A549 (cell line): ENCODE data around the gene CR1. TPM values are rescaled to one million over a fixed set of nuclear protein-coding genes. Genes with fewer than 3 reads are reported as not detected.
A peak's percentile ranks its signal among the peaks of the same experiment; 100 is the strongest.

Experiments used
- ATAC-seq, 2 experiments: fragments of 200-7000 bp in 1 of 2; fragments of >200 bp in 1 of 2; cut with Nextera tagmentation in 1 of 2; cut with Tn5 transposase in 1 of 2; 3 replicates each; pipeline versions ENCODE4 v1.8.0 to v1.9.1; 2018 to 2020; ENCODE audit warnings: mild to moderate bottlenecking in 1 of 2, moderate library complexity in 1 of 2
- CTCF ChIA-PET: fragments of 300-600 bp; sonication (Branson Sonifier 250); formaldehyde crosslinking; extraction: SDS; loops from one replicate; lab custom pipeline; 2021; ENCODE audit warnings: antibody characterized with exemption, inconsistent platforms; lab: Yijun Ruan, JAX
- POLR2A ChIA-PET: fragments of 350-600 bp; formaldehyde crosslinking; extraction: SDS; loops from one replicate; lab custom pipeline; 2021; ENCODE audit warnings: antibody characterized with exemption, inconsistent platforms; lab: Yijun Ruan, JAX
- DNase-seq, 2 experiments: peaks; one replicate each; pipeline versions ENCODE4 v3.0.0 to v3.0.0-alpha.2; 2011 to 2016; ENCODE audit warnings: low read depth in 1 of 2, low spot score in 1 of 2
- FAIRE-seq: peaks from 2 replicates; lab custom pipeline; 2011; peaks lifted over from hg19 to GRCh38; lab: Jason Lieb, UNC
- H3K27ac ChIP-seq, 2 experiments: fragments of >200 bp; sonication (Bioruptor Twin); formaldehyde crosslinking; 3 replicates each; pipeline ENCODE4 v1.5.1; 2016 to 2017
- H3K4me1 ChIP-seq: fragments of >200 bp; sonication (Bioruptor Twin); formaldehyde crosslinking; 3 replicates; pipeline ENCODE4 v1.6.1; 2016
- H3K4me2 ChIP-seq: fragments of >200 bp; sonication (Bioruptor Twin); formaldehyde crosslinking; 3 replicates; pipeline ENCODE4 v1.6.1; 2016
- H3K4me3 ChIP-seq: fragments of >200 bp; sonication (Bioruptor Twin); formaldehyde crosslinking; 3 replicates; pipeline ENCODE4 v1.5.1; 2016
- H3K9me3 ChIP-seq: fragments of >200 bp; sonication (Bioruptor Twin); formaldehyde crosslinking; 3 replicates; pipeline ENCODE4 v1.6.1; 2016
- BCL3 ChIP-seq: fragments of >200 bp; sonication (Bioruptor Twin); formaldehyde crosslinking; IDR thresholded peaks from 3 replicates; pipeline ENCODE4 v1.6.1; 2016
- BHLHE40 ChIP-seq: IDR thresholded peaks from 2 replicates; pipeline ENCODE4 v1.6.1; 2012; ENCODE audit warnings: low read depth, low read length, inconsistent platforms
- CBX2 ChIP-seq: fragments of 200-600 bp; sonication (generic); IDR thresholded peaks from 2 replicates; pipeline ENCODE4 v1.6.1; 2016; ENCODE audit warnings: low read depth, mild to moderate bottlenecking, borderline replicate concordance
- CBX8 ChIP-seq: fragments of 200-600 bp; sonication (generic); IDR thresholded peaks from 2 replicates; pipeline ENCODE4 v1.6.1; 2016
- CHD2 ChIP-seq: fragments of 150-350 bp; IDR thresholded peaks from 2 replicates; pipeline ENCODE4 v1.6.1; 2014; ENCODE audit warnings: low read length; ENCODE audit not compliant: partially characterized antibody
- CHD4 ChIP-seq: fragments of 200-600 bp; sonication (generic); IDR thresholded peaks from 2 replicates; pipeline ENCODE4 v1.6.1; 2016; ENCODE audit warnings: antibody characterized with exemption, mild to moderate bottlenecking, borderline replicate concordance
- CTCF ChIP-seq: fragments of >200 bp; sonication (Bioruptor Twin); formaldehyde crosslinking; IDR thresholded peaks from 3 replicates; pipeline ENCODE4 v1.5.1; 2016
- ESRRA ChIP-seq: fragments of 150-350 bp; IDR thresholded peaks from 2 replicates; pipeline ENCODE4 v1.6.1; 2014; ENCODE audit warnings: mild to moderate bottlenecking, low read length, borderline replicate concordance
- FOXS1 ChIP-seq: fragments of 250-450 bp; sonication (Bioruptor Pico); IDR thresholded peaks from 2 replicates; pipeline ENCODE4 v1.5.0; 2020; ENCODE audit warnings: mild to moderate bottlenecking, moderate library complexity
- HES2 ChIP-seq: fragments of >200 bp; sonication (Bioruptor Twin); formaldehyde crosslinking; IDR thresholded peaks from 2 replicates; pipeline ENCODE4 v1.6.1; 2016
- HEYL ChIP-seq: fragments of 250-450 bp; sonication (Bioruptor Pico); IDR thresholded peaks from 2 replicates; pipeline ENCODE4 v1.8.0; 2021; ENCODE audit warnings: mild to moderate bottlenecking, moderate library complexity
- HOXA7 ChIP-seq: fragments of 250-450 bp; sonication (Bioruptor Pico); IDR thresholded peaks from 2 replicates; pipeline ENCODE4 v1.5.0; 2020; ENCODE audit warnings: mild to moderate bottlenecking, moderate library complexity
- HOXB5 ChIP-seq: fragments of 250-450 bp; sonication (Bioruptor Pico); IDR thresholded peaks from 2 replicates; pipeline ENCODE4 v1.5.0; 2020; ENCODE audit warnings: mild to moderate bottlenecking, moderate library complexity
- JUN ChIP-seq, 2 experiments: fragments of >200 bp; sonication (Bioruptor Twin); formaldehyde crosslinking; IDR thresholded peaks; 2 replicates in 1 of 2; 3 replicates in 1 of 2; pipeline ENCODE4 v1.6.1; 2016 to 2017
- KDM1A ChIP-seq: fragments of 200-600 bp; sonication (generic); IDR thresholded peaks from 2 replicates; pipeline ENCODE4 v1.6.1; 2016; ENCODE audit warnings: low read depth, mild to moderate bottlenecking
- MAFK ChIP-seq: fragments of 450-650 bp; IDR thresholded peaks from 2 replicates; pipeline ENCODE4 v1.6.1; 2014; ENCODE audit not compliant: partially characterized antibody
- MAX ChIP-seq: IDR thresholded peaks from 2 replicates; pipeline ENCODE4 v1.6.1; 2012
- MAZ ChIP-seq: fragments of 150-350 bp; IDR thresholded peaks from 2 replicates; pipeline ENCODE4 v1.6.1; 2014; ENCODE audit warnings: antibody characterized with exemption, low read depth, low read length, borderline replicate concordance
- MYC ChIP-seq: IDR thresholded peaks from 2 replicates; pipeline ENCODE4 v1.6.1; 2012; ENCODE audit warnings: mild to moderate bottlenecking, inconsistent platforms, low read length, improper control_type of control experiment, borderline replicate concordance
- NPAS2 ChIP-seq: fragments of 250-450 bp; sonication (Bioruptor Pico); IDR thresholded peaks from 2 replicates; pipeline ENCODE4 v1.8.0; 2022; ENCODE audit warnings: mild to moderate bottlenecking, moderate library complexity, borderline replicate concordance
- POLR2A ChIP-seq: IDR thresholded peaks from 2 replicates; pipeline ENCODE4 v1.6.1; 2012; ENCODE audit warnings: mild to moderate bottlenecking, low read length
- POLR2AphosphoS2 ChIP-seq: conservative IDR thresholded peaks from 2 replicates; pipeline ENCODE4 v1.6.1; 2012; ENCODE audit warnings: low read length, improper control_type of control experiment, inconsistent platforms
- RARB ChIP-seq: fragments of 250-450 bp; sonication (Bioruptor Pico); IDR thresholded peaks from 2 replicates; pipeline ENCODE4 v1.8.0; 2021; ENCODE audit warnings: mild to moderate bottlenecking, moderate library complexity
- RNF2 ChIP-seq: fragments of 200-600 bp; sonication (generic); IDR thresholded peaks from 2 replicates; pipeline ENCODE4 v1.6.1; 2016; ENCODE audit warnings: low read depth, mild to moderate bottlenecking, antibody characterized with exemption, moderate library complexity, borderline replicate concordance
- TFCP2L1 ChIP-seq: fragments of 250-450 bp; sonication (Bioruptor Pico); IDR thresholded peaks from 2 replicates; pipeline ENCODE4 v1.5.0; 2021; ENCODE audit warnings: mild to moderate bottlenecking
- TP53 ChIP-seq: fragments of 250-450 bp; sonication (Bioruptor Pico); IDR thresholded peaks from 2 replicates; pipeline ENCODE4 v1.5.0; 2021; ENCODE audit warnings: mild to moderate bottlenecking, moderate library complexity
- ZC3H11A ChIP-seq: fragments of 450-650 bp; IDR thresholded peaks from 2 replicates; pipeline ENCODE4 v1.6.1; 2014; ENCODE audit warnings: antibody characterized with exemption, mild to moderate bottlenecking
- WGBS: methylation state at CpG from one replicate; pipeline ENCODE4 v1.1.6; 2017; ENCODE audit errors: missing lambda C conversion rate; 5-methylcytosine and 5-hydroxymethylcytosine counted together
- polyA plus RNA-seq, 4 experiments: library from polyadenylated mRNA; depleted of rRNA in 3 of 4; stranded (reverse); fragments of >200 nt; fragmentation: RNase III in 1 of 4; extraction: RNeasy Plus Mini Kit Qiagen cat#74134 plus additional on column Dnase treatment in 1 of 4; gene quantifications; 2 replicates in 3 of 4; 3 replicates in 1 of 4; pipeline ENCODE4 v1.2.3, GENCODE V29; 2011 to 2017

CR1 gene
- polyA plus RNA-seq, 2 of the 4 experiments (the other 2 are of a cell fraction): not detected

- ATAC-seq (no peak), FAIRE-seq (no peak), DNase-seq (no peak)
- no peak overlapping the region; the same call in 2 of the 3 replicates for H3K4me3 ChIP-seq
- H3K4me1 ChIP-seq: peaks cover 5% of the 10 kb centered on the region; the same call in 1 of the 3 replicates
- POLR2A ChIA-PET: no interaction called here
- 63% methylated on average over 6 of the region's 6 CpGs for whole genome bisulfite sequencing
- TF ChIP-seq MAFK (no peak), POLR2A (no peak), HEYL (CRISPR knock-in tag) (no peak), BHLHE40 (no peak), CBX2 (no peak), HOXA7 (no peak), FOXS1 (CRISPR knock-in tag) (no peak), MAZ (no peak), BCL3 (no peak), ZC3H11A (no peak), POLR2AphosphoS2 (no peak), RNF2 (no peak)
- H3K9me3 ChIP-seq: no peaks in the 10 kb centered on the region
- CTCF ChIA-PET: interaction anchor here (1.3 kb wide), 1 partner anchor 44 kb away, joined by 6 read pairs; no protein-coding TSS in a partner anchor
- H3K4me2 ChIP-seq: peak overlapping the region; percentile 100
- no peak overlapping the region for H3K27ac ChIP-seq
Measured at GRCh38 chr1:207455183-207455754, 40.7 kb upstream of the CR1 start.

GRCh38 chr1:207458414-207458813 is 37.5 kb upstream of the CR1 start:
- ATAC-seq (no peak), DNase-seq (no peak), FAIRE-seq (no peak)
- Histone ChIP-seq H3K27ac (no peak overlapping the region), H3K4me1 (peaks cover 5% of the 10 kb centered on the region; the same call in 1 of the 3 replicates), H3K9me3 (no peaks in the 10 kb centered on the region), H3K4me2 (no peak overlapping the region), H3K4me3 (no peak overlapping the region)
- POLR2A ChIA-PET: no interaction called here
- TF ChIP-seq CBX8 (no peak), CHD2 (no peak), KDM1A (no peak), BCL3 (no peak), CHD4 (no peak), RARB (CRISPR knock-in tag) (no peak), TP53 (CRISPR knock-in tag) (no peak), CTCF (no peak), HOXB5 (CRISPR knock-in tag) (no peak), JUN (IDR thresholded peaks at IDR 0.05) (no peak)
- TF ChIP-seq, all 56 proteins: peak for 0
- 58% methylated on average over 1 of the region's 1 CpG for WGBS
- CTCF ChIA-PET: no interaction called here

- ChIA-PET POLR2A (no interaction called here), CTCF (no interaction called here)
- FAIRE-seq: no peak
- no peak for ATAC-seq
- Histone ChIP-seq H3K4me3 (no peak overlapping the region), H3K4me2 (no peak overlapping the region), H3K9me3 (no peaks in the 10 kb centered on the region), H3K27ac (no peak overlapping the region), H3K4me1 (peaks cover 5% of the 10 kb centered on the region; the same call in 1 of the 3 replicates)
- DNase-seq: no peak
- WGBS: 51% methylated on average over 2 of the region's 2 CpGs
- TF ChIP-seq MAX: no peak
- no peak for TF ChIP-seq MYC
- TF ChIP-seq RNF2: no peak
- no peak for TF ChIP-seq TFCP2L1 (CRISPR knock-in tag)
- TF ChIP-seq CTCF: no peak
- TF ChIP-seq HES2: no peak
- TF ChIP-seq ESRRA: no peak
- TF ChIP-seq NPAS2: no peak
Measured at GRCh38 chr1:207459008-207459407, 36.9 kb upstream of the CR1 start.
